HG03095 (cell line): ENCODE measurements around the gene THSD4.
"Not testable (repeated sequence)": the region's sequence is repeated elsewhere in the genome, so short reads cannot be mapped to it uniquely, and the experiment has no call there.

Source experiments
- ATAC-seq: cut with Tn5 transposase; IDR thresholded peaks from one replicate; pipeline ENCODE4 v1.9.1; 2021; ENCODE audit warnings: moderate library complexity; ENCODE audit not compliant: unreplicated experiment

Gene THSD4

GRCh38 chr15:71664622-71665021 lies 549.4 kb downstream of the THSD4 start:
- ATAC-seq, result no peak

- no peak for ATAC-seq
Observed at GRCh38 chr15:71666763-71667620, 551.7 kb downstream of the THSD4 start.

- no peak for ATAC-seq
Observed at GRCh38 chr15:71669688-71670087, 554.4 kb downstream of the THSD4 start.

GRCh38 chr15:71670222-71670621 lies 555.0 kb downstream of the THSD4 start:
- not testable (repeated sequence) for ATAC-seq

GRCh38 chr15:71674354-71674753 lies 559.1 kb downstream of the THSD4 start:
- no peak for ATAC-seq

GRCh38 chr15:71677352-71677751 lies 562.1 kb downstream of the THSD4 start:
- no peak for ATAC-seq

- no peak for ATAC-seq
Observed at GRCh38 chr15:71677766-71678165, 562.5 kb downstream of the THSD4 start.

- ATAC-seq, result no peak
Observed at GRCh38 chr15:71678191-71678590, 562.9 kb downstream of the THSD4 start.

GRCh38 chr15:71678605-71679004 lies 563.3 kb downstream of the THSD4 start:
- no peak for ATAC-seq

GRCh38 chr15:71679223-71679792 lies 564.0 kb downstream of the THSD4 start:
- ATAC-seq, result no peak

GRCh38 chr15:71679793-71680353 lies 564.6 kb downstream of the THSD4 start:
- ATAC-seq, result no peak

- ATAC-seq, result no peak
Observed at GRCh38 chr15:71682001-71682400, 566.7 kb downstream of the THSD4 start.

- ATAC-seq, result no peak
Observed at GRCh38 chr15:71683411-71684274, 568.4 kb downstream of the THSD4 start.

- no peak for ATAC-seq
Observed at GRCh38 chr15:71685420-71685993, 570.2 kb downstream of the THSD4 start.

- no peak for ATAC-seq
Observed at GRCh38 chr15:71686221-71687050, 571.2 kb downstream of the THSD4 start.

GRCh38 chr15:71687902-71688508 lies 572.7 kb downstream of the THSD4 start:
- no peak for ATAC-seq

- ATAC-seq, result no peak
Observed at GRCh38 chr15:71688509-71689094, 573.3 kb downstream of the THSD4 start.

GRCh38 chr15:71691081-71691457 lies 575.8 kb downstream of the THSD4 start:
- no peak for ATAC-seq
